Endothelial cell of umbilical vein (primary cell): ENCODE results near the gene PRAC2.

Experiments
- CTCF ChIP-seq, 2 donors: IDR thresholded peaks; 1 replicate in 1 of 2; 2 replicates in 1 of 2; pipeline ENCODE4 v1.5.1; 2011; ENCODE audit warnings: low read length in 2 of 2, mild to moderate bottlenecking in 2 of 2, moderate library complexity in 2 of 2, control low read depth in 1 of 2, inconsistent platforms in 1 of 2, low read depth in 1 of 2; ENCODE audit not compliant: insufficient read depth in 1 of 2; ENCODE audit errors: extremely low read depth in 1 of 2
- POLR2A ChIP-seq: IDR thresholded peaks from 2 replicates; pipeline ENCODE4 v1.6.1; 2012; ENCODE audit warnings: low read depth, mild to moderate bottlenecking, control low read depth, low read length
- POLR2AphosphoS5 ChIP-seq: IDR thresholded peaks from 2 replicates; pipeline ENCODE4 v1.6.1; 2012; ENCODE audit warnings: low read depth, mild to moderate bottlenecking, control low read depth, low read length, moderate library complexity; ENCODE audit not compliant: insufficient read depth

- TF ChIP-seq CTCF (IDR thresholded peaks at IDR 0.05; ENCODE audit: extremely low read depth in 1 of 2, insufficient read depth in 1 of 2, low read depth in 1 of 2, low read length in 2 of 2), result no peak
- TF ChIP-seq POLR2A, result no peak
- TF ChIP-seq POLR2AphosphoS5, result no peak
Measured at GRCh38 chr17:48754500-48755261, 31.7 kb downstream of the PRAC2 start.
